Stimulated activated CD8-positive, alpha-beta memory T cell treated with anti-CD3 and anti-CD28 coated beads, Interleukin-4, amount 100 ng/mL, for 1 hour (primary cell): Measurements from ENCODE around the gene LEPROT.

Experiments
- DNase-seq, 2 donors: peaks; one replicate each; pipeline ENCODE4 v3.0.0-alpha.2; 2020; ENCODE audit warnings: low read depth in 2 of 2, low spot score in 1 of 2

The LEPROT gene

GRCh38 chr1:65476327-65476726, 55.9 kb downstream of the LEPROT start:
- DNase-seq: no peak

GRCh38 chr1:65477414-65478378, 57.2 kb downstream of the LEPROT start:
- no peak for DNase-seq

GRCh38 chr1:65478379-65479026, 58.0 kb downstream of the LEPROT start:
- DNase-seq: no peak

GRCh38 chr1:65479554-65480204, 59.2 kb downstream of the LEPROT start:
- DNase-seq: no peak

GRCh38 chr1:65480684-65481405, 60.4 kb downstream of the LEPROT start:
- DNase-seq: no peak

- no peak for DNase-seq
Measured at GRCh38 chr1:65483993-65484754, 63.7 kb downstream of the LEPROT start.
